Measurements from ENCODE around the gene ABHD1.

The ABHD1 gene

GRCh38 chr2:27134781-27135477 is 11.3 kb downstream of the ABHD1 start:
- peaks cover 13% of the 10 kb centered on the region for H3K4me1 Mint-ChIP-seq
- peak overlapping the region; percentile 89 for H3K4me3 Mint-ChIP-seq
- peak overlapping the region; percentile 87 for H3K27ac Mint-ChIP-seq
- ATAC-seq: no peak
- H3K9me3 Mint-ChIP-seq: no peaks in the 10 kb centered on the region
- H3K36me3 Mint-ChIP-seq: peaks cover 31% of the 10 kb centered on the region
- no peaks in the 10 kb centered on the region for H3K27me3 Mint-ChIP-seq

- H3K27me3 Mint-ChIP-seq: no peaks in the 10 kb centered on the region
- peak overlapping the region; percentile 87 for H3K27ac Mint-ChIP-seq
- H3K4me3 Mint-ChIP-seq: peak overlapping the region; percentile 89
- peaks cover 13% of the 10 kb centered on the region for H3K4me1 Mint-ChIP-seq
- H3K9me3 Mint-ChIP-seq: no peaks in the 10 kb centered on the region
- peaks cover 25% of the 10 kb centered on the region for H3K36me3 Mint-ChIP-seq
- ATAC-seq: no peak
These were observed 11.9 kb downstream of the ABHD1 start for GRCh38 chr2:27135478-27135955.

GRCh38 chr2:27136751-27137150 is 13.1 kb downstream of the ABHD1 start:
- Mint-ChIP-seq H3K9me3 (no peaks in the 10 kb centered on the region), H3K36me3 (peaks cover 13% of the 10 kb centered on the region), H3K27ac (no peak overlapping the region), H3K27me3 (no peaks in the 10 kb centered on the region), H3K4me3 (no peak overlapping the region), H3K4me1 (peaks cover 13% of the 10 kb centered on the region)
- ATAC-seq: no peak

- H3K36me3 Mint-ChIP-seq: peaks cover 10% of the 10 kb centered on the region
- peaks cover 13% of the 10 kb centered on the region for H3K4me1 Mint-ChIP-seq
- H3K4me3 Mint-ChIP-seq: no peak overlapping the region
- no peaks in the 10 kb centered on the region for H3K9me3 Mint-ChIP-seq
- H3K27ac Mint-ChIP-seq: no peak overlapping the region
- no peak for ATAC-seq
- no peaks in the 10 kb centered on the region for H3K27me3 Mint-ChIP-seq
These were observed 13.8 kb downstream of the ABHD1 start for GRCh38 chr2:27137322-27137935.

GRCh38 chr2:27138111-27138510 is 14.5 kb downstream of the ABHD1 start:
- H3K27ac Mint-ChIP-seq: no peak overlapping the region
- peaks cover 2% of the 10 kb centered on the region for H3K9me3 Mint-ChIP-seq
- H3K4me1 Mint-ChIP-seq: peaks cover 7% of the 10 kb centered on the region
- peaks cover 5% of the 10 kb centered on the region for H3K27me3 Mint-ChIP-seq
- ATAC-seq: no peak
- H3K4me3 Mint-ChIP-seq: no peak overlapping the region
- H3K36me3 Mint-ChIP-seq: peaks cover 3% of the 10 kb centered on the region

GRCh38 chr2:27139310-27139709 is 15.7 kb downstream of the ABHD1 start, which contains the start of gene PRR30:
TSS of gene PRR30 (minus strand) at chr2:27139410. CDS start at chr2:27138329, 1,081 bp downstream.
- Mint-ChIP-seq H3K9me3 (peaks cover 3% of the 10 kb centered on the region), H3K27ac (no peak within 1 kb of the TSS), H3K27me3 (peaks cover 16% of the 10 kb centered on the region), H3K4me1 (no peaks in the 10 kb centered on the region), H3K36me3 (no peaks in the 10 kb centered on the region), H3K4me3 (no peak within 1 kb of the TSS)
- ATAC-seq: no peak

- no peak for ATAC-seq
- peaks cover 3% of the 10 kb centered on the region for H3K9me3 Mint-ChIP-seq
- no peak overlapping the region for H3K4me3 Mint-ChIP-seq
- H3K36me3 Mint-ChIP-seq: no peaks in the 10 kb centered on the region
- no peaks in the 10 kb centered on the region for H3K4me1 Mint-ChIP-seq
- H3K27ac Mint-ChIP-seq: no peak overlapping the region
- peaks cover 48% of the 10 kb centered on the region for H3K27me3 Mint-ChIP-seq
These were observed 19.7 kb downstream of the ABHD1 start for GRCh38 chr2:27143285-27143684.

GRCh38 chr2:27145682-27146081 is 22.1 kb downstream of the ABHD1 start:
- ATAC-seq: no peak
- Mint-ChIP-seq H3K9me3 (peaks cover 3% of the 10 kb centered on the region), H3K36me3 (no peaks in the 10 kb centered on the region), H3K27ac (no peak overlapping the region), H3K4me1 (no peaks in the 10 kb centered on the region), H3K27me3 (peaks cover 60% of the 10 kb centered on the region), H3K4me3 (no peak overlapping the region)

GRCh38 chr2:27147935-27148334 is 24.3 kb downstream of the ABHD1 start:
- peaks cover 3% of the 10 kb centered on the region for H3K9me3 Mint-ChIP-seq
- no peak for ATAC-seq
- no peak overlapping the region for H3K27ac Mint-ChIP-seq
- no peak overlapping the region for H3K4me3 Mint-ChIP-seq
- H3K36me3 Mint-ChIP-seq: no peaks in the 10 kb centered on the region
- H3K4me1 Mint-ChIP-seq: no peaks in the 10 kb centered on the region
- H3K27me3 Mint-ChIP-seq: peaks cover 57% of the 10 kb centered on the region

- Mint-ChIP-seq H3K27ac (no peak within 1 kb of the TSS), H3K36me3 (no peaks in the 10 kb centered on the region), H3K4me3 (no peak within 1 kb of the TSS), H3K9me3 (no peaks in the 10 kb centered on the region), H3K27me3 (peaks cover 58% of the 10 kb centered on the region), H3K4me1 (peaks cover 6% of the 10 kb centered on the region)
- ATAC-seq: no peak
These were observed 25.3 kb downstream of the ABHD1 start, which contains the start of gene TCF23 for GRCh38 chr2:27148801-27149439. TSS of gene TCF23 (plus strand) at chr2:27149004. CDS start at chr2:27149134, 130 bp downstream.

- peaks cover 6% of the 10 kb centered on the region for H3K4me1 Mint-ChIP-seq
- no peaks in the 10 kb centered on the region for H3K9me3 Mint-ChIP-seq
- H3K36me3 Mint-ChIP-seq: no peaks in the 10 kb centered on the region
- no peak for ATAC-seq
- H3K4me3 Mint-ChIP-seq: no peak overlapping the region
- peaks cover 58% of the 10 kb centered on the region for H3K27me3 Mint-ChIP-seq
- no peak overlapping the region for H3K27ac Mint-ChIP-seq
These were observed 26.2 kb downstream of the ABHD1 start for GRCh38 chr2:27149570-27150405.

- H3K36me3 Mint-ChIP-seq: no peaks in the 10 kb centered on the region
- no peak overlapping the region for H3K4me3 Mint-ChIP-seq
- no peak for ATAC-seq
- peaks cover 6% of the 10 kb centered on the region for H3K4me1 Mint-ChIP-seq
- no peaks in the 10 kb centered on the region for H3K9me3 Mint-ChIP-seq
- H3K27ac Mint-ChIP-seq: no peak overlapping the region
- H3K27me3 Mint-ChIP-seq: peaks cover 63% of the 10 kb centered on the region
These were observed 27.1 kb downstream of the ABHD1 start for GRCh38 chr2:27150639-27151230.

- peaks cover 6% of the 10 kb centered on the region for H3K4me1 Mint-ChIP-seq
- ATAC-seq: no peak
- no peak overlapping the region for H3K27ac Mint-ChIP-seq
- peaks cover 51% of the 10 kb centered on the region for H3K27me3 Mint-ChIP-seq
- H3K4me3 Mint-ChIP-seq: no peak overlapping the region
- H3K36me3 Mint-ChIP-seq: no peaks in the 10 kb centered on the region
- H3K9me3 Mint-ChIP-seq: no peaks in the 10 kb centered on the region
These were observed 28.6 kb downstream of the ABHD1 start for GRCh38 chr2:27152102-27152795.

GRCh38 chr2:27152796-27153464 is 29.3 kb downstream of the ABHD1 start:
- H3K36me3 Mint-ChIP-seq: no peaks in the 10 kb centered on the region
- H3K4me3 Mint-ChIP-seq: no peak overlapping the region
- H3K4me1 Mint-ChIP-seq: peaks cover 6% of the 10 kb centered on the region
- H3K9me3 Mint-ChIP-seq: no peaks in the 10 kb centered on the region
- ATAC-seq: peak; percentile 42
- peaks cover 44% of the 10 kb centered on the region for H3K27me3 Mint-ChIP-seq
- no peak overlapping the region for H3K27ac Mint-ChIP-seq
